GM12878 (cell line): ENCODE results near the gene ACAT2. TPM values are rescaled to one million over a fixed set of nuclear protein-coding genes. Genes with fewer than 3 reads are reported as not detected.

Experiments used
- CBFB ChIP-seq: IDR thresholded peaks from 2 replicates; pipeline ENCODE4 v1.6.1; 2016; ENCODE audit warnings: antibody characterized with exemption, low read depth
- FOXK2 ChIP-seq: fragments of 450-650 bp; IDR thresholded peaks from 2 replicates; pipeline ENCODE4 v1.6.1; 2017; ENCODE audit warnings: mild to moderate bottlenecking, moderate library complexity
- NFXL1 ChIP-seq: fragments of 450-650 bp; IDR thresholded peaks from 2 replicates; pipeline ENCODE4 v1.6.1; 2017; ENCODE audit warnings: antibody characterized with exemption, mild to moderate bottlenecking, borderline replicate concordance
- NFYA ChIP-seq: IDR thresholded peaks from 2 replicates; pipeline ENCODE4 v1.6.1; 2011; ENCODE audit warnings: low read depth, mild to moderate bottlenecking, low read length, improper control_type of control experiment, borderline replicate concordance
- SMC3 ChIP-seq: IDR thresholded peaks from 2 replicates; pipeline ENCODE4 v1.6.1; 2011; ENCODE audit warnings: low read length, improper control_type of control experiment, borderline replicate concordance
- TCF12 ChIP-seq: IDR thresholded peaks from 2 replicates; pipeline ENCODE4 v1.6.1; 2011; ENCODE audit warnings: low read depth, mild to moderate bottlenecking, low read length
- YBX1 ChIP-seq: fragments of 450-650 bp; IDR thresholded peaks from 2 replicates; pipeline ENCODE4 v1.6.1; 2016; ENCODE audit warnings: antibody characterized with exemption
- polyA plus RNA-seq, 11 experiments: library from polyadenylated mRNA; depleted of rRNA in 4 of 11; unstranded in 6 of 11; stranded (reverse) in 5 of 11; fragments of >200 nt; fragmentation: Nextera tagmentation in 4 of 11; fragmentation: Illumina TruSeq in 1 of 11; extraction: Ambion mirVana in 4 of 11; extraction: Trizol in 1 of 11; gene quantifications; 1 replicate in 1 of 11; 2 replicates in 10 of 11; pipeline versions ENCODE4 v1.2.1 to v1.2.3, GENCODE V29; 2011 to 2016; ENCODE audit warnings: inconsistent platforms in 2 of 11, missing spikeins in 2 of 11, low read depth in 1 of 11
- total RNA-seq, 4 experiments: library from RNA; depleted of rRNA in 3 of 4; stranded (reverse); fragments of >200 nt in 3 of 4; fragmentation: Illumina TruSeq in 1 of 4; extraction: Trizol in 1 of 4; gene quantifications; 2 replicates each; pipeline versions ENCODE4 v1.2.1 to v1.2.3, GENCODE V29; 2013 to 2021
- TF ChIP-seq, protein P1 (sequence below): IDR thresholded peaks from 2 replicates; pipeline ENCODE4 v1.6.1; 2011; ENCODE audit warnings: mild to moderate bottlenecking, low read depth, low read length, moderate library complexity; ENCODE audit not compliant: insufficient replicate concordance
- TF ChIP-seq, protein P2 (sequence below): fragments of 450-650 bp; IDR thresholded peaks from 2 replicates; pipeline ENCODE4 v1.6.1; 2016; ENCODE audit warnings: mild to moderate bottlenecking, moderate library complexity, borderline replicate concordance
- TF ChIP-seq, protein P3 (sequence below): IDR thresholded peaks from 2 replicates; pipeline ENCODE4 v1.6.1; 2012; ENCODE audit warnings: improper control_type of control experiment, low read depth, low read length; ENCODE audit not compliant: insufficient replicate concordance
- TF ChIP-seq, protein P4 (sequence below): fragments of 150-350 bp; IDR thresholded peaks from 2 replicates; pipeline ENCODE4 v1.6.1; 2016; ENCODE audit warnings: low read depth, low read length

ACAT2 gene
- total and polyA plus RNA-seq, 10 of the 15 experiments (the other 5 are each of a cell fraction or from before 2014, with no cell fraction given) = 87.9 to 257 (median 132) TPM

DNA sequence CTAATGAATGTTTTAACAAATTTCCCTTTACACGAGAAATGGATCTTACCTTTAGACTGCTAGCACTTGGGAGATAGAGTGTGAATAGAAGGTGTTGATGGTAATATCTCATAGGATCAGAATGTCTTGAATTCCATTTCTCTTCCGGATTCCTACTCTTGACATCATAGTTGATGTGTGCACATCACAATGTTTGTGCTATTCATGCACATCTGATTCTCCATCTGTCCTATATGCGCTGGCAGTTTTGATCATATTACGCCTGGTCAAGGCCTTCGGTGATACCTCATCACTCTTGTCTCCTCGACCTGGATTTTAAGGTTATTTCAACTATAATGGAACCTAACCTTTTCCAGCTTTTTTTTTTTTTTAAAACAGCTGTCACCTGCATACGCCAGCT, 16.8 kb upstream of the ACAT2 start (continued):
- TF ChIP-seq, protein P1, sequence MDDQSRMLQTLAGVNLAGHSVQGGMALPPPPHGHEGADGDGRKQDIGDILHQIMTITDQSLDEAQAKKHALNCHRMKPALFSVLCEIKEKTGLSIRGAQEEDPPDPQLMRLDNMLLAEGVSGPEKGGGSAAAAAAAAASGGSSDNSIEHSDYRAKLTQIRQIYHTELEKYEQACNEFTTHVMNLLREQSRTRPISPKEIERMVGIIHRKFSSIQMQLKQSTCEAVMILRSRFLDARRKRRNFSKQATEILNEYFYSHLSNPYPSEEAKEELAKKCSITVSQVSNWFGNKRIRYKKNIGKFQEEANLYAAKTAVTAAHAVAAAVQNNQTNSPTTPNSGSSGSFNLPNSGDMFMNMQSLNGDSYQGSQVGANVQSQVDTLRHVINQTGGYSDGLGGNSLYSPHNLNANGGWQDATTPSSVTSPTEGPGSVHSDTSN = no peak
- TF ChIP-seq SMC3 (no peak), YBX1 (no peak), NFXL1 (no peak), NFYA (no peak), CBFB (no peak), FOXK2 (no peak), TCF12 (no peak)
- TF ChIP-seq, protein P2, sequence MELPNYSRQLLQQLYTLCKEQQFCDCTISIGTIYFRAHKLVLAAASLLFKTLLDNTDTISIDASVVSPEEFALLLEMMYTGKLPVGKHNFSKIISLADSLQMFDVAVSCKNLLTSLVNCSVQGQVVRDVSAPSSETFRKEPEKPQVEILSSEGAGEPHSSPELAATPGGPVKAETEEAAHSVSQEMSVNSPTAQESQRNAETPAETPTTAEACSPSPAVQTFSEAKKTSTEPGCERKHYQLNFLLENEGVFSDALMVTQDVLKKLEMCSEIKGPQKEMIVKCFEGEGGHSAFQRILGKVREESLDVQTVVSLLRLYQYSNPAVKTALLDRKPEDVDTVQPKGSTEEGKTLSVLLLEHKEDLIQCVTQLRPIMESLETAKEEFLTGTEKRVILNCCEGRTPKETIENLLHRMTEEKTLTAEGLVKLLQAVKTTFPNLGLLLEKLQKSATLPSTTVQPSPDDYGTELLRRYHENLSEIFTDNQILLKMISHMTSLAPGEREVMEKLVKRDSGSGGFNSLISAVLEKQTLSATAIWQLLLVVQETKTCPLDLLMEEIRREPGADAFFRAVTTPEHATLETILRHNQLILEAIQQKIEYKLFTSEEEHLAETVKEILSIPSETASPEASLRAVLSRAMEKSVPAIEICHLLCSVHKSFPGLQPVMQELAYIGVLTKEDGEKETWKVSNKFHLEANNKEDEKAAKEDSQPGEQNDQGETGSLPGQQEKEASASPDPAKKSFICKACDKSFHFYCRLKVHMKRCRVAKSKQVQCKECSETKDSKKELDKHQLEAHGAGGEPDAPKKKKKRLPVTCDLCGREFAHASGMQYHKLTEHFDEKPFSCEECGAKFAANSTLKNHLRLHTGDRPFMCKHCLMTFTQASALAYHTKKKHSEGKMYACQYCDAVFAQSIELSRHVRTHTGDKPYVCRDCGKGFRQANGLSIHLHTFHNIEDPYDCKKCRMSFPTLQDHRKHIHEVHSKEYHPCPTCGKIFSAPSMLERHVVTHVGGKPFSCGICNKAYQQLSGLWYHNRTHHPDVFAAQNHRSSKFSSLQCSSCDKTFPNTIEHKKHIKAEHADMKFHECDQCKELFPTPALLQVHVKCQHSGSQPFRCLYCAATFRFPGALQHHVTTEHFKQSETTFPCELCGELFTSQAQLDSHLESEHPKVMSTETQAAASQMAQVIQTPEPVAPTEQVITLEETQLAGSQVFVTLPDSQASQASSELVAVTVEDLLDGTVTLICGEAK = no peak
- TF ChIP-seq, protein P3, sequence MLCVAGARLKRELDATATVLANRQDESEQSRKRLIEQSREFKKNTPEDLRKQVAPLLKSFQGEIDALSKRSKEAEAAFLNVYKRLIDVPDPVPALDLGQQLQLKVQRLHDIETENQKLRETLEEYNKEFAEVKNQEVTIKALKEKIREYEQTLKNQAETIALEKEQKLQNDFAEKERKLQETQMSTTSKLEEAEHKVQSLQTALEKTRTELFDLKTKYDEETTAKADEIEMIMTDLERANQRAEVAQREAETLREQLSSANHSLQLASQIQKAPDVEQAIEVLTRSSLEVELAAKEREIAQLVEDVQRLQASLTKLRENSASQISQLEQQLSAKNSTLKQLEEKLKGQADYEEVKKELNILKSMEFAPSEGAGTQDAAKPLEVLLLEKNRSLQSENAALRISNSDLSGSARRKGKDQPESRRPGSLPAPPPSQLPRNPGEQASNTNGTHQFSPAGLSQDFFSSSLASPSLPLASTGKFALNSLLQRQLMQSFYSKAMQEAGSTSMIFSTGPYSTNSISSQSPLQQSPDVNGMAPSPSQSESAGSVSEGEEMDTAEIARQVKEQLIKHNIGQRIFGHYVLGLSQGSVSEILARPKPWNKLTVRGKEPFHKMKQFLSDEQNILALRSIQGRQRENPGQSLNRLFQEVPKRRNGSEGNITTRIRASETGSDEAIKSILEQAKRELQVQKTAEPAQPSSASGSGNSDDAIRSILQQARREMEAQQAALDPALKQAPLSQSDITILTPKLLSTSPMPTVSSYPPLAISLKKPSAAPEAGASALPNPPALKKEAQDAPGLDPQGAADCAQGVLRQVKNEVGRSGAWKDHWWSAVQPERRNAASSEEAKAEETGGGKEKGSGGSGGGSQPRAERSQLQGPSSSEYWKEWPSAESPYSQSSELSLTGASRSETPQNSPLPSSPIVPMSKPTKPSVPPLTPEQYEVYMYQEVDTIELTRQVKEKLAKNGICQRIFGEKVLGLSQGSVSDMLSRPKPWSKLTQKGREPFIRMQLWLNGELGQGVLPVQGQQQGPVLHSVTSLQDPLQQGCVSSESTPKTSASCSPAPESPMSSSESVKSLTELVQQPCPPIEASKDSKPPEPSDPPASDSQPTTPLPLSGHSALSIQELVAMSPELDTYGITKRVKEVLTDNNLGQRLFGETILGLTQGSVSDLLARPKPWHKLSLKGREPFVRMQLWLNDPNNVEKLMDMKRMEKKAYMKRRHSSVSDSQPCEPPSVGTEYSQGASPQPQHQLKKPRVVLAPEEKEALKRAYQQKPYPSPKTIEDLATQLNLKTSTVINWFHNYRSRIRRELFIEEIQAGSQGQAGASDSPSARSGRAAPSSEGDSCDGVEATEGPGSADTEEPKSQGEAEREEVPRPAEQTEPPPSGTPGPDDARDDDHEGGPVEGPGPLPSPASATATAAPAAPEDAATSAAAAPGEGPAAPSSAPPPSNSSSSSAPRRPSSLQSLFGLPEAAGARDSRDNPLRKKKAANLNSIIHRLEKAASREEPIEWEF = no peak
- TF ChIP-seq, protein P4, sequence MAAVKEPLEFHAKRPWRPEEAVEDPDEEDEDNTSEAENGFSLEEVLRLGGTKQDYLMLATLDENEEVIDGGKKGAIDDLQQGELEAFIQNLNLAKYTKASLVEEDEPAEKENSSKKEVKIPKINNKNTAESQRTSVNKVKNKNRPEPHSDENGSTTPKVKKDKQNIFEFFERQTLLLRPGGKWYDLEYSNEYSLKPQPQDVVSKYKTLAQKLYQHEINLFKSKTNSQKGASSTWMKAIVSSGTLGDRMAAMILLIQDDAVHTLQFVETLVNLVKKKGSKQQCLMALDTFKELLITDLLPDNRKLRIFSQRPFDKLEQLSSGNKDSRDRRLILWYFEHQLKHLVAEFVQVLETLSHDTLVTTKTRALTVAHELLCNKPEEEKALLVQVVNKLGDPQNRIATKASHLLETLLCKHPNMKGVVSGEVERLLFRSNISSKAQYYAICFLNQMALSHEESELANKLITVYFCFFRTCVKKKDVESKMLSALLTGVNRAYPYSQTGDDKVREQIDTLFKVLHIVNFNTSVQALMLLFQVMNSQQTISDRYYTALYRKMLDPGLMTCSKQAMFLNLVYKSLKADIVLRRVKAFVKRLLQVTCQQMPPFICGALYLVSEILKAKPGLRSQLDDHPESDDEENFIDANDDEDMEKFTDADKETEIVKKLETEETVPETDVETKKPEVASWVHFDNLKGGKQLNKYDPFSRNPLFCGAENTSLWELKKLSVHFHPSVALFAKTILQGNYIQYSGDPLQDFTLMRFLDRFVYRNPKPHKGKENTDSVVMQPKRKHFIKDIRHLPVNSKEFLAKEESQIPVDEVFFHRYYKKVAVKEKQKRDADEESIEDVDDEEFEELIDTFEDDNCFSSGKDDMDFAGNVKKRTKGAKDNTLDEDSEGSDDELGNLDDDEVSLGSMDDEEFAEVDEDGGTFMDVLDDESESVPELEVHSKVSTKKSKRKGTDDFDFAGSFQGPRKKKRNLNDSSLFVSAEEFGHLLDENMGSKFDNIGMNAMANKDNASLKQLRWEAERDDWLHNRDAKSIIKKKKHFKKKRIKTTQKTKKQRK = no peak
